Heart right ventricle (tissue), 16 donors: Measurements from ENCODE around the gene MCIDAS. TPM values are rescaled to one million over a fixed set of nuclear protein-coding genes. Genes with fewer than 3 reads are reported as not detected.
A peak's percentile ranks its signal among the peaks of the same experiment; 100 is the strongest.

Experiments used
- ATAC-seq, 8 donors: fragments of 200-7000 bp; cut with Tn5 transposase; one replicate each; pipeline ENCODE4 v1.9.1; 2020; ENCODE audit warnings: mild to moderate bottlenecking in 8 of 8, moderate library complexity in 8 of 8, moderate number of reproducible peaks in 1 of 8
- DNase-seq, 2 donors: peaks; one replicate each; pipeline ENCODE4 v3.0.0-alpha.2; 2020
- H3K27ac ChIP-seq, 10 donors: fragments of 200-600 bp; sonication (generic) in 2 of 10; one replicate each; pipeline versions ENCODE4 v1.5.0 to v1.8.0; 2020 to 2022; ENCODE audit warnings: mild to moderate bottlenecking in 3 of 10
- H3K27me3 ChIP-seq, 7 donors: fragments of 200-600 bp; one replicate each; pipeline ENCODE4 v1.8.0; 2021 to 2022; ENCODE audit warnings: mild to moderate bottlenecking in 2 of 7
- H3K36me3 ChIP-seq, 9 donors: fragments of 200-600 bp; sonication (generic) in 1 of 9; one replicate each; pipeline versions ENCODE4 v1.5.0 to v1.8.0; 2020 to 2022; ENCODE audit warnings: mild to moderate bottlenecking in 2 of 9
- H3K4me1 ChIP-seq, 9 donors: fragments of 200-600 bp; sonication (generic) in 1 of 9; one replicate each; pipeline versions ENCODE4 v1.5.0 to v1.8.0; 2020 to 2022; ENCODE audit warnings: mild to moderate bottlenecking in 4 of 9
- H3K4me3 ChIP-seq, 10 donors: fragments of 200-600 bp; sonication (generic) in 2 of 10; one replicate each; pipeline versions ENCODE4 v1.5.0 to v1.8.0; 2020 to 2022; ENCODE audit warnings: mild to moderate bottlenecking in 7 of 10, moderate library complexity in 2 of 10
- H3K9me3 ChIP-seq, 11 donors: fragments of 200-600 bp in 10 of 11; sonication (generic) in 2 of 11; one replicate each; pipeline versions ENCODE4 v1.5.0 to v1.8.0; 2013 to 2022; ENCODE audit warnings: mild to moderate bottlenecking in 2 of 11, control low read depth in 1 of 11, moderate library complexity in 1 of 11
- WGBS, 2 donors: extraction: QIAGEN DNeasy Blood & Tissue Kit; methylation state at CpG; one replicate each; pipeline ENCODE4 v1.1.7; 2013; ENCODE audit warnings: inconsistent platforms in 1 of 2; 5-methylcytosine and 5-hydroxymethylcytosine counted together
- intact Hi-C, 10 donors: fragments of 100-400 bp; cut with DNase I; formaldehyde crosslinking; loops; one replicate each; pipeline versions ENCODE4 v1.11.1 to v1.14.2; 2022
- polyA plus RNA-seq, 2 donors: library from polyadenylated mRNA; stranded (reverse); fragments of 200-250 nt; gene quantifications; one replicate each; pipeline ENCODE4 v1.2.3, GENCODE V29; 2013
- total RNA-seq, 10 donors: library from RNA; stranded (reverse); fragmentation: NEBNext Ultra II Directional in 3 of 10; extraction: Animal tissue kit (Norgen Biotek cat#: 25700) in 3 of 10; gene quantifications; one replicate each; pipeline versions ENCODE4 v1.2.1 to v1.2.4, GENCODE V29; 2021 to 2023
- TF ChIP-seq, protein P1 (sequence below), 9 donors: fragments of 200-600 bp; sonication (generic) in 2 of 9; IDR thresholded peaks; one replicate each; pipeline versions ENCODE4 v1.5.0 to v1.8.0; 2021 to 2022; ENCODE audit warnings: antibody characterized with exemption in 9 of 9, mild to moderate bottlenecking in 5 of 9, moderate library complexity in 1 of 9
- donor health status: Arrhythmogenic right ventricular cardiomyopathy.
- donor health status: ischemic (EF 13 %, LVEDD 7.1; RV severe dilation, severe dysfunction).
- donor health status: healthy with polysubstance abuse.
- donor health status: DM: no; HTN: yes; CAD: no.
- donor health status: DM: no; HTN: no; CAD: no.
- donor health status: ischemic (EF 25% LVEDD 6.9; RV normal size, moderate dysfunction).
- donor health status: ischemic (EF 25% LVEDD 5.7; RV mildly dilated, moderate dysfunction).
- donor health status: healthy.
- donor health status: DM: yes; HTN: yes; CAD: no.
- donor health status: Ischemic cardiomyopathy.
- donor health status: ischemic (EF 35%, LVEDD 5.7; RV mildly dilated, moderate dysfunction).
- donor health status: nonischemic (EF 11% LVEDD 7.7; RV severe dilation, severe dysfunction).
- donor health status: DM: yes; HTN: yes; CAD: no.
- donor health status: PGD.
- donor health status: ischemic (EF 29% LVEDD 5.4; RV normal size, mild dysfunction).
- donor health status: nonischemic (EF 23%, LVEDD 6.1; RV moderate dilation, normal function).

Gene MCIDAS
- total and polyA plus RNA-seq, 12 donors = not detected

- Histone ChIP-seq H3K27me3 (peaks cover 40 to 100% (median 97%) of the 10 kb centered on the region in 7 donors), H3K4me1 (peaks cover 6 to 59% (median 55%) of the 10 kb centered on the region in 9 donors), H3K27ac (no peak overlapping the region), H3K4me3 (peak overlapping the region in 9 of 10 donors; percentile 4 to 71 (median 31)), H3K9me3 (no peaks in the 10 kb centered on the region), H3K36me3 (no peaks in the 10 kb centered on the region)
- intact Hi-C loops = loop anchor here in 4 of 10 donors (5.0 kb wide), 2 partner anchors 54 to 59 kb away; partner anchors contain the start of gene CDC20B (in 1 of the 4)
- TF ChIP-seq, protein P1, sequence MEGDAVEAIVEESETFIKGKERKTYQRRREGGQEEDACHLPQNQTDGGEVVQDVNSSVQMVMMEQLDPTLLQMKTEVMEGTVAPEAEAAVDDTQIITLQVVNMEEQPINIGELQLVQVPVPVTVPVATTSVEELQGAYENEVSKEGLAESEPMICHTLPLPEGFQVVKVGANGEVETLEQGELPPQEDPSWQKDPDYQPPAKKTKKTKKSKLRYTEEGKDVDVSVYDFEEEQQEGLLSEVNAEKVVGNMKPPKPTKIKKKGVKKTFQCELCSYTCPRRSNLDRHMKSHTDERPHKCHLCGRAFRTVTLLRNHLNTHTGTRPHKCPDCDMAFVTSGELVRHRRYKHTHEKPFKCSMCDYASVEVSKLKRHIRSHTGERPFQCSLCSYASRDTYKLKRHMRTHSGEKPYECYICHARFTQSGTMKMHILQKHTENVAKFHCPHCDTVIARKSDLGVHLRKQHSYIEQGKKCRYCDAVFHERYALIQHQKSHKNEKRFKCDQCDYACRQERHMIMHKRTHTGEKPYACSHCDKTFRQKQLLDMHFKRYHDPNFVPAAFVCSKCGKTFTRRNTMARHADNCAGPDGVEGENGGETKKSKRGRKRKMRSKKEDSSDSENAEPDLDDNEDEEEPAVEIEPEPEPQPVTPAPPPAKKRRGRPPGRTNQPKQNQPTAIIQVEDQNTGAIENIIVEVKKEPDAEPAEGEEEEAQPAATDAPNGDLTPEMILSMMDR (IDR thresholded peaks at IDR 0.05) = peak in 1 of 9 donors; percentile 5
- no peak for DNase-seq
- WGBS, 2 donors = 3% methylated on average over 48 of the region's 48 CpGs
- peak in 1 of 8 donors; percentile 15 for ATAC-seq
Observed at GRCh38 chr5:55231029-55231918, 4.2 kb upstream of the MCIDAS start.

- H3K9me3 ChIP-seq = no peaks in the 10 kb centered on the region
- intact Hi-C loops = loop anchor here in 4 of 10 donors (5.0 kb wide), 2 partner anchors 53 to 58 kb away; partner anchors contain the start of gene CDC20B (in 1 of the 4)
- H3K36me3 ChIP-seq = no peaks in the 10 kb centered on the region
- TF ChIP-seq, protein P1 (IDR thresholded peaks at IDR 0.05) = no peak
- WGBS, 2 donors = 29 to 32% methylated on average over 8 of the region's 8 CpGs
- no peak overlapping the region for H3K27ac ChIP-seq
- DNase-seq = no peak
- no peak for ATAC-seq
- no peak overlapping the region for H3K4me3 ChIP-seq
- peaks cover 49 to 100% (median 100%) of the 10 kb centered on the region in 7 donors for H3K27me3 ChIP-seq
- H3K4me1 ChIP-seq = peaks cover 6 to 61% (median 55%) of the 10 kb centered on the region in 9 donors
Observed at GRCh38 chr5:55230086-55230629, 3.0 kb upstream of the MCIDAS start.

DNA sequence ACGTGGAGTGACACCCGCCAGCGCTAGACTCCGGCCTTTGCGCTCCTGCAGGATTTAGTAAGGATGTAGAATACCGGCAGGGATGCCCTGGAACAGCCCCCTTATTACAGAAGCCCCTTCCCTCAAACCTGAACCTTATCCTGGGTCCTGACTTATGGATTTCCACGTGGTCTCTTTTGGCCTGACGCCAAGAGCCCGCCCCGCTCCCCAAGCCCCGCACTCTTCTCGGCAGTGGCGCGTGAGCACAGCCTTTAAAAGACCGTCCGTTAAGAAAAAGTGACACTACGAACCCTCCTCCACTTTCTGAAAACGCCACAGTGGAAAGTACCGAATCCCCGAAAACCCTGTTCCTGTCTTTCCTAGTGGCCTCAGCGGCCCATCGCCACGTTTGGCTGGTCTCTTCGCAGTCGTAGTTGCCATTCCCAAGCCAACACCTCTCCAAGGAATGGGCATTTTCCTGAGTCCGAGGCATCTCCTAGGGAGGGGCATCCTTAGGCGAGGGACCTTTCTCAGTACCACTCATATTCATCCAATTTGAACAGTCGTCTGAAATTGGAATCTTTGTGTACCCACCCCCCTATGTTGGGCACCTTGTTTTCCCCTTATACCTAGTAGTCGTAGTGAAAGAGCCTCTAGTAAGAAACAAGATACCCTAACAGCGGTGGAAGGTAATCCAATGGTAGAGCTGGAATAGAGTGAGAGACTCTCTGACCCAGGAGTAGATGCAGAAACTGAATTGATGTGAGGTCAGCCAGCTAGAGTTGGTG lies 732 bp upstream of the MCIDAS start:
- Histone ChIP-seq H3K9me3 (no peaks in the 10 kb centered on the region), H3K4me3 (peak overlapping the region; percentile 17 to 48 (median 40)), H3K27me3 (peaks cover 62 to 100% (median 100%) of the 10 kb centered on the region in 7 donors), H3K27ac (no peak overlapping the region), H3K36me3 (no peaks in the 10 kb centered on the region), H3K4me1 (peaks cover under 1 to 50% (median 37%) of the 10 kb centered on the region in 9 donors)
- intact Hi-C loops = loop anchor here in 3 of 10 donors (5.0 to 10.0 kb wide), 3 partner anchors 51 to 56 kb away; partner anchors contain the start of gene CDC20B (in 2 of the 3)
- no peak for DNase-seq
- TF ChIP-seq, protein P1 (IDR thresholded peaks at IDR 0.05) = no peak
- no peak for ATAC-seq
- 5 to 6% methylated on average over 30 of the region's 30 CpGs for WGBS, 2 donors
